GM12892 (cell line): ENCODE measurements around the gene DYNLL1.

Experiments
- POLR2A ChIP-seq: IDR thresholded peaks from 2 replicates; pipeline ENCODE4 v1.6.1; 2011; ENCODE audit warnings: low read depth, low read length, control low read depth
- POLR2AphosphoS5 ChIP-seq: IDR thresholded peaks from 2 replicates; pipeline ENCODE4 v1.6.1; 2011; ENCODE audit warnings: low read depth, low read length, control low read depth
- TAF1 ChIP-seq: IDR thresholded peaks from 2 replicates; pipeline ENCODE4 v1.6.1; 2011; ENCODE audit warnings: low read depth, mild to moderate bottlenecking, control low read depth, low read length, borderline replicate concordance

GRCh38 chr12:120447992-120448391 lies 47.9 kb upstream of the DYNLL1 start:
- TF ChIP-seq POLR2AphosphoS5 (no peak), POLR2A (no peak), TAF1 (no peak)
